ENCODE measurements around the gene GOLGA6A. TPM values are rescaled to one million over a fixed set of nuclear protein-coding genes. Genes with fewer than 3 reads are reported as not detected.
"Not testable (repeated sequence)": the region's sequence is repeated elsewhere in the genome, so short reads cannot be mapped to it uniquely, and the experiment has no call there.

Gene GOLGA6A
- total RNA-seq, 2 experiments from 2014 or later = 0.40 TPM; not detected in 1

DNA sequence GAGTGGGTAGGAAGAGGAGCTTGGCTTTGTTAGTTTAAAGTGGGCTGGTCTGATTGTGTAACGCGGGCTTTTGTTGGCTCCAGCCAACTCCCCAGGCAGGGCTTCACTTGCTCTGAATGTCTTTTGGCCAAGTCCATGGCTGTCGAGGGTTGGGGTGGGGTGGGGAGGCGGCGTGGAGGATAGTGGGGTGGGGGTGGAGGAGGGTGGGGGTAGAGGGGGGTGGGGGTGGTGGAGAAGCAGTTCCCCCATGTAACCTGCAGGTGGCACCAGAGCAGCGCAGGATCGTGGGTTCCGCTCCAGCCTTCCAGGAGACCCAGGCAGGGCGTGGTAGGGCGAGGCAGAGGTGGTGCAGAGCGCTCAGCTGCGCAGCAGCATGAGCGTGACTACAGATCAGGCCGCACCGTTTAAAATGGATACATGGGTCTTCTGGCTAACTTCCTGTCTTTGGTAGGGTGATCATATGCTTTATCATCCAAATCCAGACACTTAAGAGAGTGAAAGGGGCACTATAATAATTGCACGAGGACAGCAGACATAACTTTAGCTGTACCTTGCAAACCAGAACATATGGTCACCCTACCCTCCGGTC, 28.3 kb downstream of the GOLGA6A start:
- H3K27me3 Mint-ChIP-seq = peaks cover 5% of the 10 kb centered on the region
- DNase-seq (peak; percentile 73), ATAC-seq (ENCODE audit: low read depth) (peak; percentile 99)
- H3K36me3 Mint-ChIP-seq = no peaks in the 10 kb centered on the region
- H3K4me3 Mint-ChIP-seq = peak overlapping the region; percentile 39
- POLR2A ChIA-PET = interaction anchor here (0.7 to 0.8 kb wide), 2 partner anchors 60 to 269 kb away, joined by 3 to 4 read pairs; partner anchors contain the start of gene PML
- H3K27ac Mint-ChIP-seq = no peak overlapping the region
- peaks cover 2% of the 10 kb centered on the region for H3K9me3 Mint-ChIP-seq
- peaks cover 6% of the 10 kb centered on the region for H3K4me1 Mint-ChIP-seq

GRCh38 chr15:74053517-74053916, 28.8 kb downstream of the GOLGA6A start:
- Mint-ChIP-seq H3K36me3 (no peaks in the 10 kb centered on the region), H3K4me3 (no peak overlapping the region), H3K4me1 (peaks cover 6% of the 10 kb centered on the region), H3K9me3 (peaks cover 2% of the 10 kb centered on the region), H3K27ac (no peak overlapping the region), H3K27me3 (peaks cover 5% of the 10 kb centered on the region)
- POLR2A ChIA-PET = interaction anchor here (0.8 kb wide), 1 partner anchor 59 kb away, joined by 3 read pairs; the partner anchor contains the start of gene PML
- ATAC-seq (ENCODE audit: low read depth) (no peak), DNase-seq (peak; percentile 16)

DNA sequence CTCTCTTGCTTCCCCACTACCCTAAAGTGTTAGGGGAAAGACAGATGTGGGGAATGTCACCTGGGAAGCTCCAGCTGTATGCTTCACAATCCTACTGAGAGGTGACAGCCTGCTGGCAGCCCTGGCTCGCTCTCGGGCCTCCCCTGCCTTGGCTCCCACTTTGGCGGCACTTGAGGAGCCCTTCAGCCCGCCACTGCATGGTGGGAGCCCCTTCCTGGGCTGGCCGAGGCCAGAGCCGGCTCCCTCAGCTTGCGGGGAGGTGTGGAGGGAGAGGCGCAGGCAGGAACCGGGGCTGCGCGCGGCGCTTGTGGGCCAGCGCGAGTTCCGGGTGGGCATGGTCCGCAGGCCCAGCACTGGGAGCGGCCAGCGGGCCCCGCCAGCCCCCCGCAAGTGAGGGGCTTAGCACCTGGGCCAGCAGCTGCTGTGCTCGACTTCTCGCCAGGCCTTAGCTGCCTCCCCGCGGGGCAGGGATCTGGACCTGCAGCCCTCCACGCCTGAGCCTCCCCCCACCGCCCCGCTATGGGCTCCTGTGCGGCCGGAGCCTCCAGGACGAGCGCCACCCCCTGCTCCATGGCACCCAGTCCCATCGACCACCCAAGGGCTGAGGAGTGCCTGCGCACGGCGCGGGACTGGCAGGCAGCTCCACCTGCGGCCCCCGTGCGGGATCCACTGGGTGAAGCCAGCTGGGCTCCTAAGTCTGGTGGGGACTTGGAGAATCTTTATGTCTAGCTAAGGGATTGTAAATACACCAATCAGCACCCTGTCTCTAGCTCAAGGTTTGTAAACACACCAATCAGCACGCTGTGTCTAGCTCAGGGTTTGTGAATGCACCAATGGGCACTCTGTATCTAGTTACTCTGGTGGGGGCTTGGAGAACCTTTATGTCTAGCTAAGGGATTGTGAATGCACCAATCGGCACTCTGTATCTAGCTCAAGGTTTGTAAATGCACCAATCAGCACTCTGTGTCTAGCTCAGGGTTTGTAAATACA, 29.8 kb downstream of the GOLGA6A start:
- H3K9me3 Mint-ChIP-seq; ATAC-seq (ENCODE audit: low read depth); POLR2A ChIA-PET; H3K36me3 Mint-ChIP-seq; H3K4me3 Mint-ChIP-seq; H3K27ac Mint-ChIP-seq; H3K27me3 Mint-ChIP-seq: not testable (repeated sequence)
- peaks cover 12% of the 10 kb centered on the region for H3K4me1 Mint-ChIP-seq
- DNase-seq = peak; percentile 28

DNA sequence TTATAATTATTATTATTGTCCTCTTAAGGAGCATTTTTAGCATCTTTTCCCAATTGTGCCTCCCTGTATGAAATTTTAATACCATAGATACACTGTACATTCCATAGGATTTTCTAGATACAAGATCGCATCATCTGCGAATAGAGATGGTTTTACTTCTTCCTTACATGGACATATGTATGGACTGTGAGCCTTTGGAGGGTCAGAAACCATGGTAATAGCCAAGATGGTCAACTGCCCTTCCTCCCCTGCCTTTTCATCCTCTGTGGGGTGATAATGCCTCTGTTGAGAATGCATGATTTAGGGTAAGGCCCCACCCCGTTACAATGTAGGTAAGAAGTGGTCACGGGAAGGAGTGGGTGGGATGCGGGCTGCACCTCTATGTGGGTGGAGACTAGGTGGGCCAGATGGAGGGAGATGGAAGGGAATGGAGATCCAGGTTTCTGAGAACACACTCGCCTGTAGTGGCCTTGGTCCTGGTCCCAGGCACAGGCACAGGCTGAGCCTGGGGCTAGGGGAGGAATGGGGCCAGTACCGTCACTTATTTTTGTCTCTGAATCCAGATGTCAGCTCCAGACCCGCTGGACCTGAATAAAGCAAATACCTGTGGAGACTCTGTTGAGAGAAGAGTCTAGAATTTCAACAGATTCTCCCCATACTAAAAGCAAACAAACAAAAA, 31.7 kb downstream of the GOLGA6A start:
- H3K4me3 Mint-ChIP-seq = no peak overlapping the region
- H3K27ac Mint-ChIP-seq = no peak overlapping the region
- peaks cover 2% of the 10 kb centered on the region for H3K36me3 Mint-ChIP-seq
- POLR2A ChIA-PET = interaction anchor here (1.2 kb wide), 1 partner anchor 75 kb away, joined by 5 read pairs; no protein-coding TSS in a partner anchor
- peaks cover 14% of the 10 kb centered on the region for H3K4me1 Mint-ChIP-seq
- ATAC-seq (ENCODE audit: low read depth) = no peak
- H3K27me3 Mint-ChIP-seq = peaks cover 5% of the 10 kb centered on the region
- no peaks in the 10 kb centered on the region for H3K9me3 Mint-ChIP-seq
- peak; percentile 4 for DNase-seq

GRCh38 chr15:74050127-74050526, 32.2 kb downstream of the GOLGA6A start:
- POLR2A ChIA-PET = interaction anchor here (1.1 to 1.2 kb wide), 2 partner anchors 74 to 84 kb away, joined by 4 to 5 read pairs; no protein-coding TSS in a partner anchor
- Mint-ChIP-seq H3K4me1 (peaks cover 14% of the 10 kb centered on the region), H3K27me3 (peaks cover 5% of the 10 kb centered on the region), H3K9me3 (no peaks in the 10 kb centered on the region), H3K4me3 (no peak overlapping the region), H3K27ac (no peak overlapping the region), H3K36me3 (peaks cover 2% of the 10 kb centered on the region)
- DNase-seq (peak; percentile 21), ATAC-seq (ENCODE audit: low read depth) (no peak)

- Mint-ChIP-seq H3K27me3 (peaks cover 2% of the 10 kb centered on the region), H3K36me3 (peaks cover 2% of the 10 kb centered on the region), H3K4me1 (peaks cover 8% of the 10 kb centered on the region), H3K27ac (peak overlapping the region; percentile 32), H3K9me3 (no peaks in the 10 kb centered on the region), H3K4me3 (no peak overlapping the region)
- ATAC-seq (ENCODE audit: low read depth) = no peak
- POLR2A ChIA-PET = interaction anchor here (1.0 to 1.3 kb wide), 2 partner anchors 14 to 18 kb away, joined by 3 read pairs; no protein-coding TSS in a partner anchor
- DNase-seq = no peak
Measured at GRCh38 chr15:74046275-74046674, 36.1 kb downstream of the GOLGA6A start.

DNA sequence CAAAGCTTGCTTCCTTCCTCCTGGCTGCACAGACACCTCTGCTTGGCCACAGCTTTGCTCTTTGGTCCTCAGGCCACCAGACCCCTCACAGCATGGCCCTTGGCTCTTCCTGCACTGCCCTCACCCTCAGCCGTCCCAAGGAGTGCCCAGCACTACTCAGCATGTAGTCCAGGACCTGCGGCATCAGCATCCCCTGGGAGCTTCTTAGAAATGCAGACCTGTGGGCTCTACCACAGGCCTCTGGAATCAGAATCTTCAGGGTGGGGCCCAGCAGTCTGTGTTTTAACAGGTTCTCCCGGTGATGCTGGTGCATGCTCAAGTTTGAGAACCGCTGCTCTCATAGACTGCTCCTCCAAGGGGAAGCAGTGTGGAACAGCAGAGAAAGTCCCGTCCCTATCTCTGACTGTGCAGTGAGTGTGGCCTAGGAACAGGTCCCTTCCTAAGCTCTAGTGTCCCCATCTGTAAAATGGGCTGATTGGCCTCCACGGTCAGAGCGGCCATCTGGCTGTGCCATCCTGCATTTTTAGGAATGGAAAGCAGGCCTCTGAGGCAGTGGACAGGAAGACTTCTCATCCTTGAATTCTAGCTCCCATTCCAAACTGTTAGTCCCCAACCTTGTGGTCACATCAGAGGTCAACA, 36.6 kb downstream of the GOLGA6A start:
- peaks cover 2% of the 10 kb centered on the region for H3K27me3 Mint-ChIP-seq
- no peak overlapping the region for H3K4me3 Mint-ChIP-seq
- ATAC-seq (ENCODE audit: low read depth) (no peak), DNase-seq (peak; percentile 6)
- H3K9me3 Mint-ChIP-seq = no peaks in the 10 kb centered on the region
- peak overlapping the region; percentile 32 for H3K27ac Mint-ChIP-seq
- H3K36me3 Mint-ChIP-seq = peaks cover 2% of the 10 kb centered on the region
- POLR2A ChIA-PET = interaction anchor here (1.0 to 1.3 kb wide), 2 partner anchors 14 to 18 kb away, joined by 3 read pairs; no protein-coding TSS in a partner anchor
- peaks cover 8% of the 10 kb centered on the region for H3K4me1 Mint-ChIP-seq

GRCh38 chr15:74045184-74045583, 37.2 kb downstream of the GOLGA6A start:
- Mint-ChIP-seq H3K4me1 (peaks cover 8% of the 10 kb centered on the region), H3K4me3 (no peak overlapping the region), H3K9me3 (no peaks in the 10 kb centered on the region), H3K27ac (no peak overlapping the region), H3K36me3 (peaks cover 2% of the 10 kb centered on the region), H3K27me3 (no peaks in the 10 kb centered on the region)
- DNase-seq (no peak), ATAC-seq (ENCODE audit: low read depth) (no peak)
- POLR2A ChIA-PET = interaction anchor here (1.3 kb wide), 1 partner anchor 13 kb away, joined by 3 read pairs; no protein-coding TSS in a partner anchor

GRCh38 chr15:74044267-74045110, 37.9 kb downstream of the GOLGA6A start:
- Mint-ChIP-seq H3K36me3 (peaks cover 2% of the 10 kb centered on the region), H3K4me3 (no peak overlapping the region), H3K27ac (no peak overlapping the region), H3K4me1 (peaks cover 8% of the 10 kb centered on the region), H3K27me3 (no peaks in the 10 kb centered on the region), H3K9me3 (no peaks in the 10 kb centered on the region)
- no peak for ATAC-seq (ENCODE audit: low read depth)
- no peak for DNase-seq
- POLR2A ChIA-PET = interaction anchor here (0.8 to 1.3 kb wide), 2 partner anchors 12 to 326 kb away, joined by 3 read pairs; no protein-coding TSS in a partner anchor

- Mint-ChIP-seq H3K36me3 (peaks cover 2% of the 10 kb centered on the region), H3K27me3 (no peaks in the 10 kb centered on the region), H3K9me3 (no peaks in the 10 kb centered on the region), H3K27ac (no peak overlapping the region), H3K4me1 (peaks cover 8% of the 10 kb centered on the region), H3K4me3 (no peak overlapping the region)
- POLR2A ChIA-PET = interaction anchor here (0.8 kb wide), 1 partner anchor 327 kb away, joined by 3 read pairs; no protein-coding TSS in a partner anchor
- DNase-seq (no peak), ATAC-seq (ENCODE audit: low read depth) (no peak)
Measured at GRCh38 chr15:74043425-74044266, 38.7 kb downstream of the GOLGA6A start.
